T-helper 2 cell (primary cell): ENCODE data around the gene ATG16L1.

Experiments
- DNase-seq, 5 experiments: peaks; one replicate each; pipeline versions ENCODE4 v3.0.0 to v3.0.0-alpha.2; 2012 to 2022
- total RNA-seq, 2 donors: gene quantifications; one replicate each; lab custom pipeline; 2026; lab: John Stamatoyannopoulos, UW

Gene ATG16L1
- 146 to 228 reads per million in 2 donors for total RNA-seq

DNA sequence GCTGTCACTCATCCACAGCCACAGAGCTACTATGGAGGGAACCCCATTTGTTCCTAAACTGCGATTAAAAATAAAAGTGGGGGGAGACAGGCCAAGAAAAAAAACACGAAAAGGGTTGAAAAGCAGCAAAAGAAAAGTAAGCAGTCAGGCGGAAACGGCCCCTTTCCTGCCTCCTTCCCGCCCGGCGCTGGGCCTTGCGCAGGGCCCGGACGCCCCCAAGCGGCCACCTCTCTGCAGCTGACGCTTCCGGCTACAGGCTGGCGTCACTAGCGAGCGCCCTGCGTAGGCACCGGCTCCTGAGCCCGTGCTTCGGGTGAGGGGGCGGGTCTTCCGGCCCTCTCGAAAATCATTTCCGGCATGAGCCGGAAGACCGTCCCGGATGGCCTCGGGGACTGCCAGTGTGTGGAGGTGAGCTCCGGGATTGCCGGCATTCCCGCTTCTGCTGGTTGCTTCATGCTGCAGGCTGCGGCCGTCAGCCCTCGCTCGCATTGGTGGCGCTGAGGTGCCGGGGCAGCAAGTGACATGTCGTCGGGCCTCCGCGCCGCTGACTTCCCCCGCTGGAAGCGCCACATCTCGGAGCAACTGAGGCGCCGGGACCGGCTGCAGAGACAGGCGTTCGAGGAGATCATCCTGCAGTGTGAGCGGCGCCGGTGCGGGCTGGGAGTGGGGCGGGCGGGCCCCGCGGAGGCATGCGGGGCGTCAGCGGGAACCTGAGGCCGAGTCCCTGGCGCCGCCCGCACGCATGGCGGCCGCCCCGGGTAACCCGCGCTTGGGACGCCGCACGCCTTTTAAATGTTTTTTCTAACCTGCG is at the start of gene ATG16L1:
TSS of gene ATG16L1 (plus strand) at position 368 of the 811 bp plus-strand sequence. CDS start at position 523, 155 bp downstream.
- peak; percentile 89 to 98 (median 92) for DNase-seq

DNA sequence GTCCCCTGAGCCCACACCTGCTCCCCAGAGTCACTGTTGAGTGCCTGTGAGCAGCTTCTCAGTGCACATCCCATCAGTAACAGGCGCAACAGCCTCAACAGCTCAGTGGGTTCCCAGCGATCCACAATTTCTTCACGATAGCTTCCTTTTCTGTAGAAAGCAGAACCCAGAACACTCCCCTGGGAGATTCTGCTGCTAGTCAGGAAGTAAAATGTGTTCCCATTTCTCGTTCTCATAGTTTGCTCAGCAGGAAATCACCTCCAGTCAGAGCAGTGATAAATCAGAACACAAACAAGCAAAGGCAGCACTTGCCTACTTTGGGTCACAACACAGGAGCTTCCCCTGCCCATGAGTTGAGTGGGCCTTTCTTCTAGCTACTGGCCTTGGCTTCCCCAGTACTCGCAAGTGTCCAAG is 48.9 kb upstream of the ATG16L1 start:
- no peak for DNase-seq

DNA sequence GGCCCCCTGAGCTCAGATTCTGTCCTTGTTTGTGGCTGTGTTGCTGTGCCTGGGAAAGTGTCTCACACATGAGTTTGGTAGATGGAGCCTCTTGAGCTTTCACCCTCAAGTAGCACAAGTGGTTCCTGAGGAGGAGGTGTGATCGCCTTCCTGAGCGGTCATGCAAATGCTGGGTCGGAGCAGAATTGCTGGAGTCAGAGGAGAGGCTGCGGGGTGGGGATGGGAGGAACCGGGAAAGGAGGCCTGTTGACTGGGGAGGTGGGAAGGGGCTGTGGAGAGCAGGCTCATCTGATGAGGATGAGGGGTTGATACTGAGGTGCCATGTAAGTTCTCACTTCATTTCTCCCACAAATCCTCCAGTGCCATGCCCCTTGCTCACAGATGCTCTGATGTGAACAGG is 48.4 kb upstream of the ATG16L1 start:
- no peak for DNase-seq

DNA sequence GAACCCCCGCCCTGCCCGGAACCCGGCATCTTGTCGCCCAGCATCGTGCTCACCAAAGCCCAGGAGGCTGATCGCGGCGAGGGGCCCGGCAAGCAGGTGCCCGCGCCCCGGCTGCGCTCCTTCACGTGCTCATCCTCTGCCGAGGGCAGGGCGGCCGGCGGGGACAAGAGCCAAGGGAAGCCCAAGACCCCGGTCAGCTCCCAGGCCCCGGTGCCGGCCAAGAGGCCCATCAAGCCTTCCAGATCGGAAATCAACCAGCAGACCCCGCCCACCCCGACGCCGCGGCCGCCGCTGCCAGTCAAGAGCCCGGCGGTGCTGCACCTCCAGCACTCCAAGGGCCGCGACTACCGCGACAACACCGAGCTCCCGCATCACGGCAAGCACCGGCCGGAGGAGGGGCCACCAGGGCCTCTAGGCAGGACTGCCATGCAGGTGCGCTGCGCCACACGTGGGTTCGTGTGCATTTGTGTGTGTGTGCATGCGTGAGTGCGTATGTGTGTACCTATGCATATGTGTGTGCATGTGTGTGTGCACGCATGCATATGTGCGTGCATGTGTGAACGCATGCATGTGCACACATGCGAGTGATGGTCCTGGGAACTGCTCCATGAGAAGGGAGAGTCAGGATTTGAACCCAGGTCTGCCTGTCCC is 47.1 kb upstream of the ATG16L1 start:
- no peak for DNase-seq

GRCh38 chr2:233208382-233209116 is 42.9 kb upstream of the ATG16L1 start:
- no peak for DNase-seq

GRCh38 chr2:233209117-233209532 is 42.3 kb upstream of the ATG16L1 start:
- no peak for DNase-seq

- DNase-seq, result no peak
These were observed 41.8 kb upstream of the ATG16L1 start for GRCh38 chr2:233209533-233210171.

- DNase-seq, result no peak
These were observed 41.2 kb upstream of the ATG16L1 start for GRCh38 chr2:233210281-233210680.

DNA sequence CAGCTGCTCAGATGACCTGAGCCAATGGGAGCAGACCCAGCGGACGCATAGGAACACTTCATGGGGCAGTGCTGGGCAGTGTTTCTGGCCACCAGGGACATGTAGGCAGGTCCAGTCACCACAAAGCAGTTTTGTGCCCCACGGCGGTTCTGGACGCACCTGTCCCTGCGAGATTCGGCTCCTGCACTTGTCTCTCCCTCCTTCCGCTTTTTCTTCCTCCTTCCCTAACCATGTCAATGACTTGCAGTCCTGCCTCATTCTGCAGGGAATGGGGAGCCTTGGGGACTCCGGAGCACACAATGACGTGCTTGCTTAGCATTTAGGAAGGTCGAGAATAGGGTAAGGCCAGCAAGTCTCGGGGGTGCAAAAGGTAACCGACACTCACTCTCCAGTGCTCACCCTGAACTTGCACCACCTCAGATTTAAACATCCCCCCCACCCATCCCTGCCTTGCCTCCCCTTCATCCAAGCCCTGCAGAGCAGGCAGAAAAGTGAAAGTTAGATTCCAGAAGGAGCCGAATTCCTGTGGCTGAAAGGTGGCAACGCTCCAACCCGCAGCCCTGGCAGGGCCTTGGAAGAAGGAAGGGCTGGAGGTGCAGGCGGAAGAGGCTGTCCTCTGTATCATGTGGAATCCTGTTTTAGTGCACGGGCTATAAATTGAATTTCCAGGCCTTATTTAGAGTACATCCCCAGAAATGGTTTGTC is 40.5 kb upstream of the ATG16L1 start:
- no peak for DNase-seq

GRCh38 chr2:233211548-233211895 is 40.0 kb upstream of the ATG16L1 start:
- DNase-seq, result no peak

GRCh38 chr2:233213011-233213410 is 38.5 kb upstream of the ATG16L1 start:
- no peak for DNase-seq

DNA sequence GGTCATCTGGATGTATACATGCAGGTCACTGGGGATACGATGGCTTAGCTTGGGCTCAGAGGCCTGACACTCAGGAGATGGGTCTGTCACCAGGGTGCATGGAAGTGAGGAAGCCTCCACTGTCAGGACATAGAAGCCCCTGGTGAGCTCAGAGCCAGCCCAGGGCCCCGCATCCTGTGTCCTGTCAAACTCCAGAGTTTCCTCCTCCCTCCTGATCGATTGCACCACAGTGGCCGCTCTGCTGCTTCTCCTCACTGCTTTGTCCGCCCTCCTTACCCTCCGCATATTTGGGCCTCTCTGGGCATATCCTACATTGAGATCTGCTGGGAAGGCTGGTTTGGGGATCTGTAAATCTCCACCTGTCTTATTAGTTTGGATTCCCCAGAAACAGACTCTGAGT is 37.5 kb upstream of the ATG16L1 start:
- no peak for DNase-seq

DNA sequence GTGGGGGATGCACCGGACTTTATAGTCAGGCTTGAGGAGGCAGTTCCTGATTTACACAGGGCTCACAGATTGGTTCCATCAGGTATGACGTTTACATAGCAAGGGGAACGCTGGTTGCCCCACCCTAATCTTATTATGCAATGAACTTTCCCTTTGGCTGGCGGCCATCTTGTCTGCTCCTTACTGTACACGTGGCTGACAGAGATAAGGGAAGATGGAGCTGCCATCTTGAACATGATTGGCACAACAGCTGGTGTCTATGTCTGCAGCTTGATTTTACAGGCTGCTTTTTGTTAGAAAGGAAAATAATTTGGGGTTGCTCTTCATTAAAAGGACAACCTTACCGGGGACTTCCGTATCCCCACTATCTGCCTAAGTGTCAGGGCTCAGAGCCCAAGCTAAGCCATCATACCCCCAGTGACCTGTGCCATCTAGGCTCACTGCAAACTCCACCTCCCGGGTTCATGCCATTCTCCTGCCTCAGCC is 33.5 kb upstream of the ATG16L1 start:
- no peak for DNase-seq

GRCh38 chr2:233218836-233219235 is 32.6 kb upstream of the ATG16L1 start:
- DNase-seq, result no peak

DNA sequence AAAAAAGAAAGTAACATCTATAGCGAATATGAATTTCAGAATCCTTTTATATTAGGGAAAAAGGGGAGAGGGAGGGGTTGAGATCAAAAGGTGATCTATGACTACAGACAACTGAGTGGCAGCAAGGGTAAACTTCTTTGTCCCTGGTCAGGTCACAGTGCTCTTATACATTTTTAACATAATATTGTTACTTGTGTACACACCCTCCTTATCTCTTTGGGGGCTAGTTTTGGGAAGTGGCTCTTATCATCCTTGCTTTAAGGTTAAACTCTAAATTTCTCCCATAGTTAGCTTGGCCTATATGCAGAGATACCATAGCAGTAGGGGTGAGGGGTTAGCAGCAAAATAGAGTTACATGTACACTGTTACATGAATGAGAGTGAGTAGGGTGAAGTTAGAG is 31.6 kb upstream of the ATG16L1 start:
- no peak for DNase-seq

GRCh38 chr2:233221378-233222063 is 30.0 kb upstream of the ATG16L1 start:
- DNase-seq, result no peak

- no peak for DNase-seq
These were observed 28.2 kb upstream of the ATG16L1 start for GRCh38 chr2:233223059-233223894.

GRCh38 chr2:233225230-233226068 is 26.0 kb upstream of the ATG16L1 start:
- peak in 1 of 5 experiments; percentile 29 for DNase-seq

DNA sequence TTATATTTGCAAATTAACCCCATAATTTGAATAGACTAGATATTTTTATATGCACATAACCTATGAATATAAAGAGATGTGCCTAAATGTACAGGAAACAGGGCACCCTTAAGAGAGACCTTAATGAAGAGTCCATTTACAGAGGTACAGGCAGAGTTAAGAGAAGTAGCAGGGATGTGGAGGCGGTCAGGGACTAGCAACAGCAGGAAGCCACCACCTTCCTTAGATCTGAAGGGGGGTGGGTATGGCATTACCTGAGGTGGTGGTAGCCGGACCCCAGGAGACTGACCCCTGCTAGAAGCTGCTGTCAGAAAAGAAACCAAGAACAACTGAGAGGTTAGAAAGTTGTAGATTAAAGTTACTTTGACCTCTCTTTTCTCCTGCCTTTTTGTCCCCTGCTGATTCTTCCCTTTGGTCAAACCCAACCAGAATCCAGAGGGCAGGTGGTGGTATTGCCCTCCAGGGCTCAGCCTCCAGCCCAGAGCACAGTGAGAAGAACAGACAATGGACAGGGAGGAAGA is 24.9 kb upstream of the ATG16L1 start:
- no peak for DNase-seq
